Liver (tissue), 9 donors: Measurements from ENCODE around the gene C19orf12. TPM values are rescaled to one million over a fixed set of nuclear protein-coding genes. Genes with fewer than 3 reads are reported as not detected.

Source experiments
- DNase-seq: peaks from one replicate; pipeline ENCODE4 v3.0.0-alpha.2; 2017; ENCODE audit warnings: low spot score
- H3K27ac ChIP-seq, 2 donors: one replicate each; pipeline ENCODE4 v1.7.0; 2013; ENCODE audit warnings: inconsistent platforms in 2 of 2, low read length in 2 of 2, control low read depth in 1 of 2, low read depth in 1 of 2, mild to moderate bottlenecking in 1 of 2
- H3K27me3 ChIP-seq, 4 donors: one replicate each; pipeline versions ENCODE4 v1.6.1 to v1.7.0; 2013; ENCODE audit warnings: low read length in 3 of 4, inconsistent platforms in 1 of 4, mild to moderate bottlenecking in 1 of 4, moderate library complexity in 1 of 4; ENCODE audit not compliant: control insufficient read depth in 4 of 4, insufficient read depth in 4 of 4
- H3K36me3 ChIP-seq, 4 donors: one replicate each; pipeline versions ENCODE4 v1.6.1 to v1.7.0; 2013; ENCODE audit warnings: low read length in 3 of 4, mild to moderate bottlenecking in 3 of 4, low read depth in 1 of 4, moderate library complexity in 1 of 4; ENCODE audit not compliant: control insufficient read depth in 4 of 4, insufficient read depth in 3 of 4
- H3K4me1 ChIP-seq, 4 donors: one replicate each; pipeline versions ENCODE4 v1.6.1 to v1.7.0; 2013; ENCODE audit warnings: low read length in 3 of 4, mild to moderate bottlenecking in 3 of 4, moderate library complexity in 1 of 4; ENCODE audit not compliant: control insufficient read depth in 4 of 4, insufficient read depth in 4 of 4
- H3K4me3 ChIP-seq, 3 donors: one replicate each; pipeline versions ENCODE4 v1.6.1 to v1.7.0; 2013; ENCODE audit warnings: low read length in 3 of 3, control low read depth in 1 of 3, low read depth in 1 of 3, mild to moderate bottlenecking in 1 of 3
- H3K9ac ChIP-seq, 2 donors: one replicate each; pipeline ENCODE4 v1.7.0; 2013; ENCODE audit warnings: low read length in 2 of 2, mild to moderate bottlenecking in 2 of 2, moderate library complexity in 2 of 2, control low read depth in 1 of 2, low read depth in 1 of 2
- H3K9me3 ChIP-seq, 4 donors: one replicate each; pipeline versions ENCODE4 v1.6.1 to v1.7.0; 2013; ENCODE audit warnings: low read length in 3 of 4; ENCODE audit not compliant: control insufficient read depth in 4 of 4
- ATF3 ChIP-seq: IDR thresholded peaks from 2 replicates; pipeline ENCODE4 v1.6.1; 2016; ENCODE audit warnings: antibody characterized with exemption
- CTCF ChIP-seq: fragments of 150-350 bp; IDR thresholded peaks from 2 replicates; pipeline ENCODE4 v1.5.1; 2017; ENCODE audit warnings: improper control_type of control experiment, low read depth, low read length; ENCODE audit not compliant: missing input control
- EGR1 ChIP-seq, 2 donors: IDR thresholded peaks; 2 replicates each; pipeline ENCODE4 v1.6.1; 2016 to 2018; ENCODE audit warnings: antibody characterized with exemption in 2 of 2, low read depth in 2 of 2
- FOXA1 ChIP-seq: IDR thresholded peaks from 2 replicates; pipeline ENCODE4 v1.6.1; 2016; ENCODE audit warnings: antibody characterized with exemption
- FOXA2 ChIP-seq: IDR thresholded peaks from 2 replicates; pipeline ENCODE4 v1.6.1; 2016; ENCODE audit warnings: antibody characterized with exemption
- GABPA ChIP-seq, 2 donors: IDR thresholded peaks in 1 of 2; conservative IDR thresholded peaks in 1 of 2; 2 replicates each; pipeline ENCODE4 v1.6.1; 2016; ENCODE audit warnings: antibody characterized with exemption in 2 of 2, mild to moderate bottlenecking in 1 of 2, moderate library complexity in 1 of 2
- HNF4A ChIP-seq, 2 donors: conservative IDR thresholded peaks; 2 replicates each; pipeline ENCODE4 v1.6.1; 2016; ENCODE audit warnings: antibody characterized with exemption in 2 of 2, mild to moderate bottlenecking in 2 of 2
- HNF4G ChIP-seq: IDR thresholded peaks from 2 replicates; pipeline ENCODE4 v1.6.1; 2016; ENCODE audit warnings: antibody characterized with exemption
- JUND ChIP-seq, 2 donors: IDR thresholded peaks; 2 replicates each; pipeline ENCODE4 v1.6.1; 2016; ENCODE audit warnings: antibody characterized with exemption in 2 of 2
- MAX ChIP-seq: IDR thresholded peaks from 2 replicates; pipeline ENCODE4 v1.6.1; 2016; ENCODE audit warnings: antibody characterized with exemption
- NR2F2 ChIP-seq: IDR thresholded peaks from 2 replicates; pipeline ENCODE4 v1.6.1; 2016; ENCODE audit warnings: antibody characterized with exemption
- RAD21 ChIP-seq, 2 donors: IDR thresholded peaks; 2 replicates each; pipeline ENCODE4 v1.6.1; 2016; ENCODE audit warnings: antibody characterized with exemption in 2 of 2, mild to moderate bottlenecking in 2 of 2
- REST ChIP-seq: IDR thresholded peaks from 2 replicates; pipeline ENCODE4 v1.6.1; 2016; ENCODE audit warnings: antibody characterized with exemption, mild to moderate bottlenecking
- RXRA ChIP-seq, 2 donors: IDR thresholded peaks; 2 replicates each; pipeline ENCODE4 v1.6.1; 2017 to 2018; ENCODE audit warnings: antibody characterized with exemption in 2 of 2, mild to moderate bottlenecking in 1 of 2
- SP1 ChIP-seq: IDR thresholded peaks from 2 replicates; pipeline ENCODE4 v1.6.1; 2018; ENCODE audit warnings: antibody characterized with exemption, mild to moderate bottlenecking
- TAF1 ChIP-seq: conservative IDR thresholded peaks from 2 replicates; pipeline ENCODE4 v1.6.1; 2016; ENCODE audit warnings: antibody characterized with exemption, mild to moderate bottlenecking
- YY1 ChIP-seq: IDR thresholded peaks from 2 replicates; pipeline ENCODE4 v1.6.1; 2016; ENCODE audit warnings: antibody characterized with exemption, mild to moderate bottlenecking
- ZBTB33 ChIP-seq: IDR thresholded peaks from 2 replicates; pipeline ENCODE4 v1.6.1; 2016; ENCODE audit warnings: antibody characterized with exemption
- WGBS: extraction: QIAGEN DNeasy Blood & Tissue Kit; methylation state at CpG from one replicate; pipeline ENCODE4 v1.1.7; 2013; 5-methylcytosine and 5-hydroxymethylcytosine counted together
- polyA plus RNA-seq, 2 donors: library from polyadenylated mRNA; stranded (reverse) in 1 of 2; unstranded in 1 of 2; fragments of 200-250 nt in 1 of 2; fragments of >200 nt in 1 of 2; fragmentation: Nextera tagmentation in 1 of 2; extraction: Ambion mirVana in 1 of 2; gene quantifications; one replicate each; pipeline versions ENCODE4 v1.2.1 to v1.2.3, GENCODE V29; 2013 to 2015
- total RNA-seq, 2 donors: library from RNA; depleted of rRNA; stranded (reverse); fragments of >200 nt; gene quantifications; one replicate each; pipeline ENCODE4 v1.2.3, GENCODE V29; 2014
- donor health status: healthy.
- donor health status: healthy.
- donor health status: healthy.
- donor health status: healthy.
- donor health status: healthy.

The C19orf12 gene
- total and polyA plus RNA-seq, 4 donors, result 21.2 to 82.8 (median 40.1) TPM

GRCh38 chr19:29700498-29700897 lies 14.6 kb downstream of the C19orf12 start:
- Histone ChIP-seq H3K4me1 (peaks cover 0 to 18% (median 8%) of the 10 kb centered on the region in 4 donors), H3K36me3 (peaks cover 3 to 23% (median 7%) of the 10 kb centered on the region in 4 donors), H3K9ac (no peak overlapping the region), H3K9me3 (no peaks in the 10 kb centered on the region), H3K27me3 (no peaks in the 10 kb centered on the region), H3K27ac (no peak overlapping the region), H3K4me3 (no peak overlapping the region)
- no peak for TF ChIP-seq MAX
- TF ChIP-seq FOXA2, result no peak
- no peak for TF ChIP-seq HNF4A (conservative IDR thresholded peaks at IDR 0.05)
- TF ChIP-seq RXRA (IDR thresholded peaks at IDR 0.05), result no peak
- TF ChIP-seq JUND (IDR thresholded peaks at IDR 0.05), result no peak
- no peak for TF ChIP-seq ZBTB33
- no peak for TF ChIP-seq FOXA1
- TF ChIP-seq EGR1 (IDR thresholded peaks at IDR 0.05; ENCODE audit: low read depth in 2 of 2), result no peak
- TF ChIP-seq SP1, result no peak
- no peak for TF ChIP-seq CTCF
- no peak for TF ChIP-seq RAD21 (IDR thresholded peaks at IDR 0.05)
- no peak for TF ChIP-seq GABPA (IDR thresholded peaks at IDR 0.05 in 1 of 2, conservative IDR thresholded peaks at IDR 0.05 in 1 of 2)
- no peak for TF ChIP-seq YY1
- TF ChIP-seq TAF1, result no peak
- WGBS, result 85% methylated on average over 6 of the region's 6 CpGs
- no peak for DNase-seq

- TF ChIP-seq TAF1 (no peak), ZBTB33 (no peak), HNF4A (conservative IDR thresholded peaks at IDR 0.05) (no peak), FOXA1 (no peak), GABPA (IDR thresholded peaks at IDR 0.05 in 1 of 2, conservative IDR thresholded peaks at IDR 0.05 in 1 of 2) (no peak), CTCF (no peak), MAX (no peak), RAD21 (IDR thresholded peaks at IDR 0.05) (no peak), ATF3 (no peak), EGR1 (IDR thresholded peaks at IDR 0.05; ENCODE audit: low read depth in 2 of 2) (no peak), SP1 (no peak), HNF4G (no peak), YY1 (no peak), REST (no peak), JUND (IDR thresholded peaks at IDR 0.05) (no peak), NR2F2 (no peak), FOXA2 (no peak)
These were observed 15.2 kb downstream of the C19orf12 start for GRCh38 chr19:29699861-29700260.

More at GRCh38 chr19:29699861-29700260, 15.2 kb downstream of the C19orf12 start:
- H3K9ac ChIP-seq, result no peak overlapping the region
- no peak overlapping the region for H3K27ac ChIP-seq
- no peaks in the 10 kb centered on the region for H3K27me3 ChIP-seq
- H3K9me3 ChIP-seq, result no peaks in the 10 kb centered on the region
- no peak overlapping the region for H3K4me3 ChIP-seq
- WGBS, result 86% methylated on average over 5 of the region's 5 CpGs
- H3K36me3 ChIP-seq, result peaks cover 3 to 23% (median 7%) of the 10 kb centered on the region in 4 donors
- no peak for DNase-seq
- peaks cover 0 to 16% (median 7%) of the 10 kb centered on the region in 4 donors for H3K4me1 ChIP-seq
